Effector memory CD4-positive, alpha-beta T cell (primary cell): Measurements from ENCODE around the gene CCDC137.

Experiments used
- DNase-seq, 3 donors: peaks; one replicate each; pipeline ENCODE4 v3.0.0-alpha.2; 2020
- H3K27ac ChIP-seq: 2 replicates; pipeline ENCODE4 v1.7.0; 2013; ENCODE audit warnings: mild to moderate bottlenecking, low read length, moderate library complexity; ENCODE audit not compliant: insufficient read depth, poor library complexity, severe bottlenecking
- H3K27me3 ChIP-seq: replicated peaks from 2 replicates; pipeline ENCODE4 v1.7.0; 2013; ENCODE audit warnings: mild to moderate bottlenecking, low read length; ENCODE audit not compliant: insufficient read depth, control insufficient read depth, poor library complexity, severe bottlenecking
- H3K36me3 ChIP-seq: 2 replicates; pipeline ENCODE4 v1.7.0; 2013; ENCODE audit warnings: mild to moderate bottlenecking, low read length, moderate library complexity; ENCODE audit not compliant: control insufficient read depth, insufficient read depth
- H3K4me1 ChIP-seq: 2 replicates; pipeline ENCODE4 v1.7.0; 2013; ENCODE audit warnings: low read length, mild to moderate bottlenecking; ENCODE audit not compliant: control insufficient read depth, insufficient read depth, poor library complexity, severe bottlenecking
- H3K4me3 ChIP-seq: 2 replicates; pipeline ENCODE4 v1.7.0; 2013; ENCODE audit warnings: low read length, low read depth, mild to moderate bottlenecking; ENCODE audit not compliant: insufficient read depth, poor library complexity, severe bottlenecking
- H3K9me3 ChIP-seq: 2 replicates; pipeline ENCODE4 v1.7.0; 2013; ENCODE audit warnings: mild to moderate bottlenecking, low read length, moderate library complexity; ENCODE audit not compliant: control insufficient read depth

Gene CCDC137

DNA sequence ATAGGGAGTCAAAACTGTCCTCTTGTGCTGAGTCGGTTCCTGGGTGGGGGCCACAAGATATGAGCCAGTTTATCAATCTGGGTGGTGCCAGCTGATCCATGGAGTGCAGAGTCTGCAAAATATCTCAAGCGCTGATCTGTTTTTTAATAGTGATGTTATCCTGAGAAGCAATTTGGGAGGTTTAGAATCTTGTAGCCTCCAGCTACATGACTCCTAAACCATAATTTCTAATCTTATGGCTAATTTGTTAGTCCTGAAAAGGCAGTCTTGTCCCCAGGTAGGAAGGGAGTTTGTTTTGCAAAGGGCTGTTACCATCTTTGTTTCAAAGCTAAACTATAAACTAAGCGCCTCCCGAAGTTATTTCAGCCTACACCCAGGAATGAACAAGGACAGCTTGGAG, 27.9 kb upstream of the CCDC137 start:
- Histone ChIP-seq H3K4me1 (peaks cover 10% of the 10 kb centered on the region), H3K27ac (no peak overlapping the region), H3K9me3 (no peaks in the 10 kb centered on the region), H3K36me3 (no peaks in the 10 kb centered on the region), H3K4me3 (no peak overlapping the region), H3K27me3 (no peaks in the 10 kb centered on the region)
- no peak for DNase-seq

GRCh38 chr17:81640011-81640410, 26.5 kb upstream of the CCDC137 start:
- Histone ChIP-seq H3K4me3 (no peak overlapping the region), H3K27ac (no peak overlapping the region), H3K36me3 (no peaks in the 10 kb centered on the region), H3K4me1 (peaks cover 10% of the 10 kb centered on the region), H3K9me3 (no peaks in the 10 kb centered on the region), H3K27me3 (no peaks in the 10 kb centered on the region)
- DNase-seq: no peak

- no peak overlapping the region for H3K4me3 ChIP-seq
- H3K36me3 ChIP-seq: no peaks in the 10 kb centered on the region
- DNase-seq: no peak
- H3K9me3 ChIP-seq: no peaks in the 10 kb centered on the region
- H3K27ac ChIP-seq: no peak overlapping the region
- no peaks in the 10 kb centered on the region for H3K27me3 ChIP-seq
- no peaks in the 10 kb centered on the region for H3K4me1 ChIP-seq
Measured at GRCh38 chr17:81641825-81642489, 24.6 kb upstream of the CCDC137 start.

DNA sequence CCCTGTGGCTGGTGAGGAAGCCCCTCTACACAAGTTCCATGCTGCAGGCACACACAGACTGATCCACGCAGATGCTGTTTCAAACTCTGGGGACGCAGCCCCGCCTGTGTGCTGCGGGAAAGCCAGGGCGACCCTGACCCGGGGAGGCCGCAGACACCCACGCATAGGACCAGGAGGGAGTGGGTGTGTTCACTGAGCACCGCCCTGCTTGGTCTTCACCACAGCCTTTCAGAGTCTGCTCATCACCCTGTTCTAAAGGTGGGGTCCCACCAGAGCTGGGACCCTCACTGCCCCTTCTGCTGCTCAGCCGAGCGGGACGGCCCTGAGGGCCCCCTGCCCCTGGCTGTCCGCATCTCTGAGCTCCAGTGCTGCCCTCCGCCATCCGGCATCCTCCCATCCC, 22.0 kb upstream of the CCDC137 start:
- peaks cover 5% of the 10 kb centered on the region for H3K27me3 ChIP-seq
- DNase-seq: no peak
- no peaks in the 10 kb centered on the region for H3K4me1 ChIP-seq
- no peak overlapping the region for H3K4me3 ChIP-seq
- H3K36me3 ChIP-seq: no peaks in the 10 kb centered on the region
- no peaks in the 10 kb centered on the region for H3K9me3 ChIP-seq
- H3K27ac ChIP-seq: no peak overlapping the region

DNA sequence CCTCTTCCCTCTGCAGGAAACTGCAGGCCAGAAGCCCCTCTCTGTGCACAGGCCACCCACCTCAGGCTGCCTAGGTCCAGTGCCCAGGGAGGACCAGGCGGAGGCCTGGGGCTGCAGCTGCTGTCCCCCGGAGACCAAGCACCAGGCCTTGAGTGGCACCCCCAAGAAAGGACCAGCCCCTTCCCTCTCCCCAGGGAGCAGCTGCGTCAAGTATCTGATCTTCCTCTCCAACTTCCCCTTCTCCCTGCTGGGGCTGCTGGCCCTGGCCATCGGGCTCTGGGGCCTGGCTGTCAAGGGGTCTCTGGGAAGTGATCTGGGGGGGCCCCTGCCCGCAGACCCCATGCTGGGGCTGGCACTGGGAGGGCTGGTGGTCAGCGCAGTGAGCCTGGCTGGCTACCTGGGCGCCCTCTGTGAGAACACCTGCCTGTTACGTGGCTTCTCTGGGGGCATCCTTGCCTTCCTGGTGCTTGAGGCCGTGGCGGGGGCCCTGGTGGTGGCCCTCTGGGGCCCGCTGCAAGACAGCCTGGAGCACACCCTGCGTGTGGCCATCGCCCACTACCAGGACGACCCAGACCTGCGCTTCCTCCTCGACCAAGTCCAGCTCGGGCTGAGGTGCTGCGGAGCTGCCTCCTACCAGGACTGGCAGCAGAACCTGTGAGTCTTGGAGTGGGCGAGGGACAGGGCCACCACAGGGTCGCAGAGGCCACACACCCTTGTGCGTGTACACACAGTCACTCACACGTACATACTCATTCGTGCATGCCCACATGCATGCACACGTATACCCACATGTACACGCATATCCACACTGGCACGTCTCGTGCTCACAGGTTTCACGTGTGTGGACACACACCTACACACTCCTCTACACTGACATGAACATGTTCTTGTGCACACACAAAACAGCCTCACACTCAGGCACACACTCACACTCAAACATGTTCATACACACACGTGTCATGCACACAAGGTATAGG, 21.3 kb upstream of the CCDC137 start:
- Histone ChIP-seq H3K4me1 (no peaks in the 10 kb centered on the region), H3K27ac (no peak overlapping the region), H3K36me3 (no peaks in the 10 kb centered on the region), H3K4me3 (no peak overlapping the region), H3K27me3 (peaks cover 5% of the 10 kb centered on the region), H3K9me3 (no peaks in the 10 kb centered on the region)
- DNase-seq: no peak

- no peak overlapping the region for H3K4me3 ChIP-seq
- no peaks in the 10 kb centered on the region for H3K36me3 ChIP-seq
- H3K27me3 ChIP-seq: peaks cover 5% of the 10 kb centered on the region
- no peak overlapping the region for H3K27ac ChIP-seq
- DNase-seq: no peak
- H3K9me3 ChIP-seq: no peaks in the 10 kb centered on the region
- H3K4me1 ChIP-seq: no peaks in the 10 kb centered on the region
Measured at GRCh38 chr17:81646869-81647600, 19.5 kb upstream of the CCDC137 start.

- Histone ChIP-seq H3K27me3 (peaks cover 5% of the 10 kb centered on the region), H3K27ac (no peak overlapping the region), H3K4me3 (no peak overlapping the region), H3K9me3 (no peaks in the 10 kb centered on the region), H3K4me1 (no peaks in the 10 kb centered on the region), H3K36me3 (no peaks in the 10 kb centered on the region)
- DNase-seq: no peak
Measured at GRCh38 chr17:81647640-81648012, 18.9 kb upstream of the CCDC137 start.

DNA sequence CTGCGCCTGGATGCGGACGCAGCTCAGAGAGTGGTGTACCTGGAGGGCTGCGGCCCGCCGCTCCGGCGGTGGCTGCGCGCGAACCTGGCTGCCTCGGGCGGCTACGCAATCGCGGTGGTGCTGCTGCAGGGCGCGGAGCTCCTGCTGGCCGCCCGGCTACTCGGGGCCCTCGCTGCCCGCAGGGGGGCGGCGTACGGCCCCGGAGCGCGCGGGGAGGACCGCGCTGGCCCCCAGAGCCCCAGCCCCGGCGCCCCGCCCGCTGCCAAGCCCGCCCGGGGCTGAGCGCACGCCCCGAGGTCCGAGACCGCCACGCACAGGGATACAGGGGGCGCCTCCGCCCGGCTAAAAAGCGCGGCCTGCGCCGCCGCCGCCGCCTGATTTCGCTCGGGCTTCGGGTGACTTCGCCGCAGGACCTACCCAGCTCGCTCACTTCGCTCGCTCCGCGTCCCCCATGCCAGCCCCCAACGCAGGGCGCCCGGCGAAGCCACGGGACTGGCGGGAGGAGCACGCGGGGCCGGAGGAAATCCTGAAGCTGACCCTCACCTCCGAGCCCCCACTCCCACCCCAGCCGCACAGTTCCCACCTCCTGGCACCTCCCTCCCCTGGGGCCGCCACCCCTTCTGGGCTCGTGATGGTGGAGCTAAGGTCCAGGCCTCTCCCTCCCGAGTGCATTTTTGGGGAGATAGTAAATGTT, 18.4 kb upstream of the CCDC137 start:
- H3K36me3 ChIP-seq: no peaks in the 10 kb centered on the region
- DNase-seq: no peak
- H3K9me3 ChIP-seq: no peaks in the 10 kb centered on the region
- H3K4me3 ChIP-seq: no peak overlapping the region
- H3K4me1 ChIP-seq: peaks cover 2% of the 10 kb centered on the region
- peaks cover 5% of the 10 kb centered on the region for H3K27me3 ChIP-seq
- no peak overlapping the region for H3K27ac ChIP-seq

- no peak overlapping the region for H3K27ac ChIP-seq
- DNase-seq: no peak
- H3K27me3 ChIP-seq: peaks cover 5% of the 10 kb centered on the region
- no peak overlapping the region for H3K4me3 ChIP-seq
- peaks cover 7% of the 10 kb centered on the region for H3K4me1 ChIP-seq
- no peaks in the 10 kb centered on the region for H3K36me3 ChIP-seq
- no peaks in the 10 kb centered on the region for H3K9me3 ChIP-seq
Measured at GRCh38 chr17:81648707-81649085, 17.8 kb upstream of the CCDC137 start.
